ENCODE measurements around the gene SLC46A2.

Gene SLC46A2, protein sequence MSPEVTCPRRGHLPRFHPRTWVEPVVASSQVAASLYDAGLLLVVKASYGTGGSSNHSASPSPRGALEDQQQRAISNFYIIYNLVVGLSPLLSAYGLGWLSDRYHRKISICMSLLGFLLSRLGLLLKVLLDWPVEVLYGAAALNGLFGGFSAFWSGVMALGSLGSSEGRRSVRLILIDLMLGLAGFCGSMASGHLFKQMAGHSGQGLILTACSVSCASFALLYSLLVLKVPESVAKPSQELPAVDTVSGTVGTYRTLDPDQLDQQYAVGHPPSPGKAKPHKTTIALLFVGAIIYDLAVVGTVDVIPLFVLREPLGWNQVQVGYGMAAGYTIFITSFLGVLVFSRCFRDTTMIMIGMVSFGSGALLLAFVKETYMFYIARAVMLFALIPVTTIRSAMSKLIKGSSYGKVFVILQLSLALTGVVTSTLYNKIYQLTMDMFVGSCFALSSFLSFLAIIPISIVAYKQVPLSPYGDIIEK

DNA sequence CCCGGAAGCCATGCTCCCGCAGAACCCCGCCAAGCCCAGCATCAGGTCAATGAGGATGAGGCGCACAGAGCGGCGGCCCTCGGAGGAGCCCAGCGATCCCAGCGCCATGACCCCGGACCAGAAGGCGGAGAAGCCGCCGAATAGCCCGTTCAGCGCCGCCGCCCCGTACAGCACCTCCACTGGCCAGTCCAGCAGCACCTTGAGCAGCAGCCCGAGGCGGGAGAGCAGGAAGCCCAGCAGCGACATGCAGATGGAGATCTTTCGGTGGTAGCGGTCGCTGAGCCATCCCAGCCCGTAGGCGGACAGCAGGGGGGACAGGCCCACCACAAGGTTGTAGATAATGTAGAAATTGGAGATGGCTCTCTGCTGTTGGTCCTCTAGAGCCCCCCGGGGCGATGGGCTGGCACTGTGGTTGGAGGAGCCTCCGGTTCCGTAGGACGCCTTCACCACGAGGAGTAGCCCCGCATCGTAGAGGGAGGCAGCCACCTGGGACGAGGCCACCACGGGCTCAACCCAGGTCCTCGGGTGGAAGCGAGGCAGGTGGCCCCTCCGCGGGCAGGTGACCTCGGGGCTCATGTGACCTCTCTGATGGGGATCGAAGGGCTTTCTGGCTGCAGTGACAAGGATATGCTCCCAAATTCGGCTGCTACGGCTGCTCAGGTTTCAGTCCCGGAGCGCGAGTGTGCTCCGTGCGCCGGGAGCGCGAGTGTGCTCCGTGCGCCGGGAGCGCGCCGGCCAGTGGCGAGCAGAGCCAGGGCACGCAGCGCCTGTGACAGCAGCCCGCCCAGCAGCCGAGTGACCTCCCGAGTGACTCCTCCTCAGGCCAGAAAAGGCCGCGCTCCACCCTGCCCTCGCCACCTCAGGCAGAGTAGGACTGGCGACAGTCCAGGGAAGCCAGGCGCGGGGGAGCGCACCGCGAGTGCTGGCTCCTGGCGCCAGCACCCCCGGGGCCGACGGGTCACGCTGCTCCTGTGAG is at the start of gene SLC46A2:
Gene SLC46A2, minus strand, starts transcription at position 771 of the 976 bp plus-strand sequence. Its CDS starts 195 bp downstream, at position 576.
- DNase-seq (ENCODE audit: low read depth): no peak
- TF ChIP-seq, protein P1, sequence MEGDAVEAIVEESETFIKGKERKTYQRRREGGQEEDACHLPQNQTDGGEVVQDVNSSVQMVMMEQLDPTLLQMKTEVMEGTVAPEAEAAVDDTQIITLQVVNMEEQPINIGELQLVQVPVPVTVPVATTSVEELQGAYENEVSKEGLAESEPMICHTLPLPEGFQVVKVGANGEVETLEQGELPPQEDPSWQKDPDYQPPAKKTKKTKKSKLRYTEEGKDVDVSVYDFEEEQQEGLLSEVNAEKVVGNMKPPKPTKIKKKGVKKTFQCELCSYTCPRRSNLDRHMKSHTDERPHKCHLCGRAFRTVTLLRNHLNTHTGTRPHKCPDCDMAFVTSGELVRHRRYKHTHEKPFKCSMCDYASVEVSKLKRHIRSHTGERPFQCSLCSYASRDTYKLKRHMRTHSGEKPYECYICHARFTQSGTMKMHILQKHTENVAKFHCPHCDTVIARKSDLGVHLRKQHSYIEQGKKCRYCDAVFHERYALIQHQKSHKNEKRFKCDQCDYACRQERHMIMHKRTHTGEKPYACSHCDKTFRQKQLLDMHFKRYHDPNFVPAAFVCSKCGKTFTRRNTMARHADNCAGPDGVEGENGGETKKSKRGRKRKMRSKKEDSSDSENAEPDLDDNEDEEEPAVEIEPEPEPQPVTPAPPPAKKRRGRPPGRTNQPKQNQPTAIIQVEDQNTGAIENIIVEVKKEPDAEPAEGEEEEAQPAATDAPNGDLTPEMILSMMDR (conservative IDR thresholded peaks at IDR 0.05; ENCODE audit: low read depth, low read length): no peak
- H3K4me3 ChIP-seq (ENCODE audit: low read length): peak within 1 kb of the TSS; percentile 37

GRCh38 chr9:112939418-112939817 is 48.7 kb upstream of the SLC46A2 start:
- DNase-seq (ENCODE audit: low read depth): no peak
- no peak overlapping the region for H3K4me3 ChIP-seq (ENCODE audit: low read length)
- TF ChIP-seq, protein P1 (conservative IDR thresholded peaks at IDR 0.05; ENCODE audit: low read depth, low read length): no peak

DNA sequence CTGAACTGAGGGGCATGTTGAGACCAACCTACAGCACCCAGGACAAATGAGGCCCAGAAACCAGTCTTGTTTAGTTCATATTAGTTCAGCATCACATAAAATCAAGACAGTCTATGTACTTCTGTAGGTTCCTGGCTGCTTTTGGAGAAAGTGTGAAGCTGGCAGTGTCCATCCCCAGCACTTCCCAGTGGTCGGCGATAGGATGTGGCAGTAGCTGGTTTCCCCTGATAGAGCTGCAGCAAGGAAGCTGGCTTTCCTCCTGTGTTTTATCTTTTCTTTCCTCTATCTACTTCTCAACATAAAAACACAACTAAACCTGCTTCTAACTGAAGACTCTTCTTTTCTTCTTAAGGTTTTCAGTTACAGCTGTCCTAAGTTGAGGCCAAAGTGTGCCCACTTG is 43.0 kb upstream of the SLC46A2 start:
- no peak overlapping the region for H3K4me3 ChIP-seq (ENCODE audit: low read length)
- TF ChIP-seq, protein P1 (conservative IDR thresholded peaks at IDR 0.05; ENCODE audit: low read depth, low read length): no peak
- no peak for DNase-seq (ENCODE audit: low read depth)

DNA sequence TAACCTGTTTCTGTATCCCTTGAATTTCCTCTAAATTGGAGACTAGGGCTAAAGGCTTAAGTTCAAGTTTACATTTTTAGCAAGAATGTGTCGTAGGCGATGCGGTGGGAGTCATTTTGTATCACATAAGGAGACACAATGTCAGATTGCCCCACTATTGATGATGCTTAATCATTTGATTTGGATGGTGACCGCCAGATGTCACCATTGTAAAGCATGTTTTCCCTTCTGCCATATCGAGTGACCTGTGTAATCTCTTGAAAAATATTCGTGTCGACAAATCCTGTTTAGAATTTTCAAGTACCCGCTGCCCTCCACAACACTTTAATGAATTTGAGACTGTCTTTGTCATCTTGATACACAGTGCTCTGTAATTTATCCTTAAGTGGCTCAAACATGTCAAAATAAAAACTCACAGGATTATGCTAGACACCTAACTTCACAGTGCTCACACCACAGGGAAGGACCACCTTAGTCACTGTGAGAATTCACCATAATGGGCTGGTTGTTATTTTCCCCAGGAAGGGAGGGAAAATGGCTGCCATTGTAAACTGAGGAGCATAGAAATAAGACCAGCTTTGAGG is 34.5 kb upstream of the SLC46A2 start:
- TF ChIP-seq, protein P1 (conservative IDR thresholded peaks at IDR 0.05; ENCODE audit: low read depth, low read length): peak; percentile 48
- DNase-seq (ENCODE audit: low read depth): no peak
- H3K4me3 ChIP-seq (ENCODE audit: low read length): no peak overlapping the region

DNA sequence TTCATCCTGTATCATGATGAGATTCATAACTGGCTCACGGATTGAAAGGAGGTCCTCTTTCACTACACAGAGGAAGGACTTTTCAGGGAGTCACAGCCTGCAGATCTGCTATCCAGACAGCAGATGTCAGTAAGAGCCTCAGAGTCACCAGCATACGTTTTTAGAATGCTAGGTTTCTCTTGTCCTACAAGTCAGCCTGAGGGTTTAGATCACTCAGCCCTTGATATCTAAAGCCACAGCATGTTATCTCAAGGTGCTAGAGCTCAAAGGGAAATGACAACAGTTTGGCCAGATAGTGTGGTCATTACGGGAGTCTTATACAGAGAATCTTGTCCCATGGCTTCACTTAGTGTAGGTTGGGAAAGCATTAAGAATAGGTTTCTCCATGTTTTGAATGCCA is 30.9 kb upstream of the SLC46A2 start:
- no peak for DNase-seq (ENCODE audit: low read depth)
- TF ChIP-seq, protein P1 (conservative IDR thresholded peaks at IDR 0.05; ENCODE audit: low read depth, low read length): peak; percentile 58

GRCh38 chr9:112917987-112918362 is 27.3 kb upstream of the SLC46A2 start:
- no peak for DNase-seq (ENCODE audit: low read depth)
- H3K4me3 ChIP-seq (ENCODE audit: low read length): no peak overlapping the region
- TF ChIP-seq, protein P1 (conservative IDR thresholded peaks at IDR 0.05; ENCODE audit: low read depth, low read length): no peak

More for the DNA sequence above, 30.9 kb upstream of the SLC46A2 start:
- no peak overlapping the region for H3K4me3 ChIP-seq (ENCODE audit: low read length)

All from retinal pigment epithelial cell (primary cell).